Panc1 (cell line): Measurements from ENCODE around the gene DNAI2. TPM values are rescaled to one million over a fixed set of nuclear protein-coding genes. Genes with fewer than 3 reads are reported as not detected.

Experiments used
- ATAC-seq: fragments of 200-7000 bp; cut with Tn5 transposase; 2 replicates; pipeline ENCODE4 v1.9.1; 2020; ENCODE audit warnings: mild to moderate bottlenecking, moderate library complexity
- BruUV-seq: library from RNA; stranded (reverse); fragments of 400-500 nt; replicated peaks from 2 replicates; lab custom pipeline; 2021; lab: Mats Ljungman, UMichigan
- CTCF ChIA-PET: fragments of 300-600 bp; sonication (Branson Sonifier 250); formaldehyde crosslinking; loops from one replicate; lab custom pipeline; 2022; ENCODE audit warnings: antibody characterized with exemption; lab: Charles Lee
- POLR2A ChIA-PET: fragments of 300-600 bp; sonication (Branson Sonifier 250); formaldehyde crosslinking; loops from one replicate; lab custom pipeline; 2022; ENCODE audit warnings: antibody characterized with exemption; lab: Charles Lee
- DNase-seq: peaks from one replicate; pipeline ENCODE4 v3.0.0-alpha.2; 2010; ENCODE audit warnings: low read depth, low spot score
- H3K27ac ChIP-seq: 2 replicates; pipeline ENCODE4 v1.5.1; 2011; ENCODE audit warnings: mild to moderate bottlenecking, low read length, inconsistent platforms
- H3K27me3 ChIP-seq: fragments of 200-500 bp; sonication (Bioruptor generic); 2 replicates; pipeline ENCODE4 v1.6.0; 2014; ENCODE audit warnings: low read length, inconsistent platforms; ENCODE audit not compliant: control insufficient read depth, insufficient read depth
- H3K36me3 ChIP-seq: fragments of 200-500 bp; sonication (Bioruptor generic); 2 replicates; pipeline ENCODE4 v1.5.1; 2014; ENCODE audit warnings: inconsistent platforms, mild to moderate bottlenecking, low read length, moderate library complexity; ENCODE audit not compliant: control insufficient read depth, insufficient read depth
- H3K4me1 ChIP-seq: 2 replicates; pipeline ENCODE4 v1.5.1; 2011; ENCODE audit warnings: inconsistent platforms, mild to moderate bottlenecking, low read length, moderate library complexity; ENCODE audit not compliant: control insufficient read depth, insufficient read depth
- H3K4me3 ChIP-seq, 2 experiments: 2 replicates each; pipeline ENCODE4 v1.5.1; 2011 to 2012; ENCODE audit warnings: low read depth in 2 of 2, low read length in 2 of 2, mild to moderate bottlenecking in 2 of 2, inconsistent platforms in 1 of 2, moderate library complexity in 1 of 2
- H3K9me3 ChIP-seq: fragments of 200-500 bp; sonication (Bioruptor generic); 2 replicates; pipeline ENCODE4 v1.5.1; 2014; ENCODE audit warnings: low read depth, mild to moderate bottlenecking, inconsistent platforms, low read length, moderate library complexity; ENCODE audit not compliant: control insufficient read depth, insufficient read depth
- POLR2AphosphoS5 ChIP-seq: IDR thresholded peaks from 2 replicates; pipeline ENCODE4 v1.6.1; 2012; ENCODE audit warnings: mild to moderate bottlenecking, low read depth, low read length, moderate library complexity
- SIN3A ChIP-seq: IDR thresholded peaks from 2 replicates; pipeline ENCODE4 v1.6.1; 2012; ENCODE audit warnings: low read depth, mild to moderate bottlenecking, low read length, moderate library complexity, borderline replicate concordance; ENCODE audit not compliant: insufficient read depth
- TCF7L2 ChIP-seq: IDR thresholded peaks from 2 replicates; pipeline ENCODE4 v1.6.1; 2011; ENCODE audit warnings: mild to moderate bottlenecking, low read depth, low read length, inconsistent platforms
- in situ Hi-C: cut with HindIII; loops from 2 replicates; pipeline ENCODE4 v1.10.0; 2016; ENCODE audit warnings: low sequenced_read_pairs, low pct_unique_long_range_greater_than_20kb
- intact Hi-C: fragments of 100-400 bp; cut with micrococcal nuclease; formaldehyde crosslinking; loops from one replicate; pipeline ENCODE4 v1.10.0; 2022; ENCODE audit not compliant: unreplicated experiment
- total RNA-seq: library from RNA; stranded (reverse); gene quantifications from one replicate; pipeline ENCODE4 v1.2.1, GENCODE V29; 2021; ENCODE audit not compliant: unreplicated experiment
- TF ChIP-seq, protein P1 (sequence below): fragments of 450-650 bp; IDR thresholded peaks from 2 replicates; pipeline ENCODE4 v1.5.1; 2017; ENCODE audit warnings: mild to moderate bottlenecking
- TF ChIP-seq, protein P2 (sequence below), 2 experiments: IDR thresholded peaks; 2 replicates each; pipeline ENCODE4 v1.6.1; 2011 to 2012; ENCODE audit warnings: low read depth in 2 of 2, control low read depth in 1 of 2, low read length in 1 of 2, mild to moderate bottlenecking in 1 of 2, moderate library complexity in 1 of 2; ENCODE audit not compliant: insufficient read depth in 1 of 2

The DNAI2 gene
- total RNA-seq, 1 experiment from 2014 or later: not detected

DNA sequence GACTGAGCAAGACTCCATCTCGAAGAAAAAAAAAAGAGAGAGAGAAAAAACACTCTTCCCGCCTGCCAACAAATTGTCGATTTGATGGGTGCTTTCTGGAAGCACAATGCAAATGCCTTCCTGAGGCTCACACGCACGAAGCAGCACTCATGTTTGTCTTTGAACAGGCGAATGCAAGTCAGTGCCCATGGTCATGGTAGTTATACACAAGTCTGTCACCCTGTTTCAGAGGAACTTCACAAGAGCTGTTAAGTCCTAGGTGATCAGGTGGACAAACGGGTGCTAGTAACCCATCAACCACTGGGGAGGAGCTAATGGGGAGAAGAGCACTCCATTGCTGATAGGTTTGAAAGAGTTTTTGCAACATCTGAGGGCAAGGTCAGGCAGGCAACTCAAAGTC, 6.5 kb upstream of the DNAI2 start:
- Histone ChIP-seq H3K4me3 (no peak overlapping the region), H3K9me3 (no peaks in the 10 kb centered on the region), H3K4me1 (no peaks in the 10 kb centered on the region), H3K27ac (no peak overlapping the region), H3K36me3 (no peaks in the 10 kb centered on the region), H3K27me3 (no peaks in the 10 kb centered on the region)
- POLR2A ChIA-PET: no interaction called here
- intact Hi-C loops: no loop called here
- TF ChIP-seq TCF7L2: no peak
- TF ChIP-seq, protein P1, sequence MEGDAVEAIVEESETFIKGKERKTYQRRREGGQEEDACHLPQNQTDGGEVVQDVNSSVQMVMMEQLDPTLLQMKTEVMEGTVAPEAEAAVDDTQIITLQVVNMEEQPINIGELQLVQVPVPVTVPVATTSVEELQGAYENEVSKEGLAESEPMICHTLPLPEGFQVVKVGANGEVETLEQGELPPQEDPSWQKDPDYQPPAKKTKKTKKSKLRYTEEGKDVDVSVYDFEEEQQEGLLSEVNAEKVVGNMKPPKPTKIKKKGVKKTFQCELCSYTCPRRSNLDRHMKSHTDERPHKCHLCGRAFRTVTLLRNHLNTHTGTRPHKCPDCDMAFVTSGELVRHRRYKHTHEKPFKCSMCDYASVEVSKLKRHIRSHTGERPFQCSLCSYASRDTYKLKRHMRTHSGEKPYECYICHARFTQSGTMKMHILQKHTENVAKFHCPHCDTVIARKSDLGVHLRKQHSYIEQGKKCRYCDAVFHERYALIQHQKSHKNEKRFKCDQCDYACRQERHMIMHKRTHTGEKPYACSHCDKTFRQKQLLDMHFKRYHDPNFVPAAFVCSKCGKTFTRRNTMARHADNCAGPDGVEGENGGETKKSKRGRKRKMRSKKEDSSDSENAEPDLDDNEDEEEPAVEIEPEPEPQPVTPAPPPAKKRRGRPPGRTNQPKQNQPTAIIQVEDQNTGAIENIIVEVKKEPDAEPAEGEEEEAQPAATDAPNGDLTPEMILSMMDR: no peak
- no peak for TF ChIP-seq POLR2AphosphoS5
- no peak for TF ChIP-seq SIN3A
- no TSS peak for BruUV-seq
- CTCF ChIA-PET: no interaction called here
- ATAC-seq (no peak), DNase-seq (no peak)
- in situ Hi-C loops: no loop called here

DNA sequence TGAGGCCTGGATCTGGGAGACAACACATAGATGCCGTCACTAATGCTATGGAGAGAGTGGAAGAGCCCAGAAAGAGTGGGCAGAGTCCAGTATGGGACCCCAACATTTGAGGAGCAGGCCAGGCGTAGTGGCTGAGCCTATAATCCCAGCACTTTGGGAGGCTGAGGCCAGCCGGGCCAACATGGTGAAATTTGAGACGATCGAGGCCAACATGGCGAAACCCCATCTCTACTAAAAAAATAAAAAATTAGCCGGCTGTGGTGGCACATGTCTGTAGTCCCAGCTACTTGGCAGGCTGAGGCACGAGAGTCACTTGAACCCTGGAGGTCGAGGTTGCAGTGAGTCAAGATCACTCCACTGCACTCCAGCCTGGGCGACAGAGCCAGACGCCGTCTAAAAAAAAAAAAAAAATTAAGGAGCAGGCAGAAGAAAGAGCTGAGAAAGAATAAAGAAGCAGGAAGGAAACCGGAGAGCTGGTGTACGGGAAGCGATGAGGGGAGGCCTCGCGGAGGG, 6.0 kb upstream of the DNAI2 start:
- ATAC-seq (no peak), DNase-seq (no peak)
- Histone ChIP-seq H3K27me3 (no peaks in the 10 kb centered on the region), H3K4me1 (no peaks in the 10 kb centered on the region), H3K27ac (no peak overlapping the region), H3K4me3 (no peak overlapping the region), H3K36me3 (no peaks in the 10 kb centered on the region), H3K9me3 (no peaks in the 10 kb centered on the region)
- CTCF ChIA-PET: no interaction called here
- POLR2A ChIA-PET: no interaction called here
- intact Hi-C loops: no loop called here
- TF ChIP-seq, protein P2, sequence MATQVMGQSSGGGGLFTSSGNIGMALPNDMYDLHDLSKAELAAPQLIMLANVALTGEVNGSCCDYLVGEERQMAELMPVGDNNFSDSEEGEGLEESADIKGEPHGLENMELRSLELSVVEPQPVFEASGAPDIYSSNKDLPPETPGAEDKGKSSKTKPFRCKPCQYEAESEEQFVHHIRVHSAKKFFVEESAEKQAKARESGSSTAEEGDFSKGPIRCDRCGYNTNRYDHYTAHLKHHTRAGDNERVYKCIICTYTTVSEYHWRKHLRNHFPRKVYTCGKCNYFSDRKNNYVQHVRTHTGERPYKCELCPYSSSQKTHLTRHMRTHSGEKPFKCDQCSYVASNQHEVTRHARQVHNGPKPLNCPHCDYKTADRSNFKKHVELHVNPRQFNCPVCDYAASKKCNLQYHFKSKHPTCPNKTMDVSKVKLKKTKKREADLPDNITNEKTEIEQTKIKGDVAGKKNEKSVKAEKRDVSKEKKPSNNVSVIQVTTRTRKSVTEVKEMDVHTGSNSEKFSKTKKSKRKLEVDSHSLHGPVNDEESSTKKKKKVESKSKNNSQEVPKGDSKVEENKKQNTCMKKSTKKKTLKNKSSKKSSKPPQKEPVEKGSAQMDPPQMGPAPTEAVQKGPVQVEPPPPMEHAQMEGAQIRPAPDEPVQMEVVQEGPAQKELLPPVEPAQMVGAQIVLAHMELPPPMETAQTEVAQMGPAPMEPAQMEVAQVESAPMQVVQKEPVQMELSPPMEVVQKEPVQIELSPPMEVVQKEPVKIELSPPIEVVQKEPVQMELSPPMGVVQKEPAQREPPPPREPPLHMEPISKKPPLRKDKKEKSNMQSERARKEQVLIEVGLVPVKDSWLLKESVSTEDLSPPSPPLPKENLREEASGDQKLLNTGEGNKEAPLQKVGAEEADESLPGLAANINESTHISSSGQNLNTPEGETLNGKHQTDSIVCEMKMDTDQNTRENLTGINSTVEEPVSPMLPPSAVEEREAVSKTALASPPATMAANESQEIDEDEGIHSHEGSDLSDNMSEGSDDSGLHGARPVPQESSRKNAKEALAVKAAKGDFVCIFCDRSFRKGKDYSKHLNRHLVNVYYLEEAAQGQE (IDR thresholded peaks at IDR 0.05; ENCODE audit: insufficient read depth in 1 of 2, low read depth in 2 of 2, low read length in 1 of 2): no peak
- TF ChIP-seq POLR2AphosphoS5 (no peak), TCF7L2 (no peak), SIN3A (no peak)
- TF ChIP-seq, protein P1: no peak
- BruUV-seq: no TSS peak
- in situ Hi-C loops: no loop called here
